Measurements from ENCODE around the gene TLR2.
"Not testable (repeated sequence)": the region's sequence is repeated elsewhere in the genome, so short reads cannot be mapped to it uniquely, and the experiment has no call there.

The TLR2 gene

DNA sequence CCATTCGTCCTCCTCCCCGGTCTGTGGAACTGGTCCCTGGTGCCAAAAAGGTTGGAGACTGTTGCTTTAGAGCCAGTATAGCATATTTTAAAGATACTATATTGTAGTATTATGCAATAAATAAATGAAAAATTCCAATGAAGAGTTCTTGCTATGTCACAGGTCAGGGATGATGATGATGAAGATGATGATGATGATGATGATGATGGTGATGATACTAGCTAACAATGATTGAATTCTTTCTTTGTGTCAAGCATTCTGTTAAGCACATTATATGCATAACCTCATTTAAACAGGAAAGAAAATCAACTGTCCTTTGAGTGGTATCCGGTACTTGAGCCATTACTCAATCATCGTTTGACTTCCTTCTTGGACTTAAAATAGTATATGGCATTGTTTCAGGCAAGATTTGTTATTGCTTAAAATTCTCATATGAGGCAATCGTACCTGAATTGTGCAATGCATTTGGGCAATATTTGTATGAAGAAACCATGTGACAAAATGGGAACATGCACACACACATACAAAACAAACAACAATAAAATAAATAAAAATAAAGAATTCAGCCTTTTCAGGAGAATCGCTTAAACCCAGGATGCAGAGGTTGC lies 22.8 kb upstream of the TLR2 start:
- DNase-seq (ENCODE audit: low read depth, low spot score) = peak; percentile 59
- no peak overlapping the region for H3K27ac ChIP-seq

DNA sequence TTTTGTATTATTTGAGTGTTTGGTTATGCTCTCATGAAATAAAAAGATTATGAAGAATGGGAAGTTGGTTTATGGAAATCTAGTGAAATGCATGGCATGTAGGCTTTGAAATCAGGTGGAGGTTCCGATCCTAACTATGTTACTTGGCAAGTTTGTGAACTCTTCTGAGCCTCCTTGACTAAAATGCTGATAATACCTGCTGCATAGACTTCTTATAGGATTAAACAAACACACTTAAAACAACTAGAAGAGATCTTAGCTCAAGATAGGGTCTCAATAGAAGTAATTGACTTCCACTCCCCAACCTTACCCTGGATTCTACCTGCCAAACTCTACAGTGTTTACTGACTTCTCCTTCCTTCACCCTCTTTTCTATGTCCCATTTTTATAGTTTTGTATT lies 22.2 kb upstream of the TLR2 start:
- H3K27ac ChIP-seq = no peak overlapping the region
- DNase-seq (ENCODE audit: low read depth, low spot score) = no peak

DNA sequence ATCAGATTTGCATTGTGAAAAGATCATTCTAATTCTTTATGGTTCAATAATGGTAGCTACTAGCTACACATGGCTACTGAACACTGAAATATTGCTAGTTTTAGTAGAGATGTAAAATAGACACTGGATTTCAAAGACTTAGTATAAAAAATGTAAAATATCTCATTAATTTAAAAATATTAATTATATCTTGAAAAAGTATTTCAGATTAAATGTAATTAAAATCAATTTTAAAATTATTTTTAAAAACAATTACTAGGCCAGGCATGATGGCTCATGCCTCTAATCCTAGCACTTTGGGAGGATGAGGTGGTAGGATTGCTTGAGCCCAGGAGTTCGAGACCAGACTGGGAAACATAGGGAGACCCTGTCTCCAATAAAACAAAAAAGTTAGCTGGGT lies 20.4 kb upstream of the TLR2 start:
- H3K27ac ChIP-seq = no peak overlapping the region
- no peak for DNase-seq (ENCODE audit: low read depth, low spot score)

DNA sequence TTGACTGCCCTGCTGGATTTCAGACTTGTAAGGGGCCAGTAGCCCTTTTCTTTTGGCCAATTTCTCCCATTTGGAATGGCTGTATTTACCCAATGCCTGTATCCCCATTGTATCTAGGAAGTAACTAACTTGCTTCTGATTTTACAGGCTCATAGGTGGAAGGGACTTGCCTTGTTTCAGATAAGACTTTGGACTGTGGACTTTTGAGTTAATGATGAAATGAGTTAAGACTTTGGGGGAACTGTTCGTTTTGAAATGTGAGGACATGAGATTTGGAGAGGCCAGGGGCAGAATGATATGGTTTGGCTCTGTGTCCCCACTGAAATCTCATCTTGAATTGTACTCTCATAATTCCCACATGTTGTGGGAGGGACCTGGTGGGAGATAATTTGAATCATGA lies 17.6 kb upstream of the TLR2 start:
- not testable (repeated sequence) for DNase-seq (ENCODE audit: low read depth, low spot score); H3K27ac ChIP-seq

DNA sequence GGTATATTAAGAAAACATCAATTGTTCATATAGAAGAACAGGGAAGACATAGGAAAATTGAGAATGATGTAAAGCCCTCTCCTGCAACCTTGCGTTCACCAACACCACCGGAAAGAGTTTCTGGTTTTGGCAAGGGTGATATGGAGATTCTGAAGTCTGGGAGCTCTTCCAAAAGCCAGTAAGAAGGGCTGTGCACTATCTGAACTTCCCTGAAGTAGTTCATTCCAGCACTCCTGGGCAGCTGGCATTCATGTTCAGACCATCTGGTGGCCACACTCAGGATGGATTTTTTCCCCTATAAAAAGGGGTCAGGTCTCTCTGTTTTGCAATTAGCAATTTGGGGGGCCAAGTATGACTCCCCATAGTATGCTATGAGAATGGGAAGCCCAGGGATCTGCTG lies 15.4 kb upstream of the TLR2 start:
- no peak for DNase-seq (ENCODE audit: low read depth, low spot score)
- no peak overlapping the region for H3K27ac ChIP-seq

DNA sequence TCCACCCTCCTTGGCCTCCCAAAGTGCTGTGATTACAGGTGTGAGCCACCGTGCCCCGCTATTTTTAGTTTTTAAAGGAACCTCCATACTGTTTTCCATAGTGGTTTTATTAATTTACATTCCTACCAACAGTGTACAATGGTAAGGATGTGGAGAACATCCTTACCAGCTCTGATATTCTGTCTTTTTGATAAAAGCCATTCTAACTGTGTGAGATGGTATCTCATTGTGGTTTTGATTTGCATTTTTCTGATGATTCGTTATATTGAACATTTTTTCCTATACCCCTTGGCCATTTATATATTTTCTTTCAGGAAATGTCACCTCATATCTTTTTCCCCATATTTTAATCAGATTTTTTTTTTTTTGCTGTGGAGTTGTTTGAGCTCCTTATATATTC lies 14.2 kb upstream of the TLR2 start:
- no peak overlapping the region for H3K27ac ChIP-seq
- DNase-seq (ENCODE audit: low read depth, low spot score) = no peak

DNA sequence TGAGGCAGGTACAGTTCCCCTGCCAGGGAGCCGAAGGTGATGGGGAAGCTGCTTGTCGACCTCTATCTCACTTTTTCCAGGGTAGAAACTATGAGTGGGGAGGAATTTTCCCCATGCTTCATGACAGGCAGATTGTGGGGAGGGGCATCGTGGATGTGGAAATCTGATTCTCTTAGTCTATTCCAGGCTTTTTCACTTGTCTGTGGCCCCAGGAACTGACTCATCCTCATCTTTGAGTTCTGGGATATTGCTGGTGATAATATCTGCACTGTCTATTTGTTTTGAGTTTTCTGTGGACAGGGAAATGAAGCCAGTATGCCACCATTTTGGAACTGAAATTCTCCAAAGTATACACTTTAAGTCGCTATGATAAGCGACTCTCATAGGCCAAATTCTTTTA lies 7.6 kb upstream of the TLR2 start:
- no peak for DNase-seq (ENCODE audit: low read depth, low spot score)
- H3K27ac ChIP-seq = peak overlapping the region; percentile 39

DNA sequence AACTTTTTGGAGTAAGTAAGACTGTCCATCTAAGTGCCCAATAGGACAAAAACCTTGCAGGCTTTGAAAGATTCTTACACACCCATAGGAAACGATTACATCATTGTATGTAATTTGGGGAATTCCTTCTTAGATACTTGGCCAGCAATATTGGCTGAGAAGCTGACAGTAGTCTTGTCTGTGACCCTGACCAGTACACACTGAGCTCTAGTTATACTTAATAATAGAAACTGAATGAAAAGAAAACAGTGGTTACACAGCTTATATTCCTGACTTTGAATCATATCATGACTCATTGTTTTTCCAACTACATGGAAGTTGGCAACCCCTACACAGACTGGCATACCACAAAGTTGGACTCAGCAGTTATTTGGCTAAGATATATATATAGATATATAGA lies 7.1 kb upstream of the TLR2 start:
- H3K27ac ChIP-seq = peak overlapping the region; percentile 39
- DNase-seq (ENCODE audit: low read depth, low spot score) = peak; percentile 75

DNA sequence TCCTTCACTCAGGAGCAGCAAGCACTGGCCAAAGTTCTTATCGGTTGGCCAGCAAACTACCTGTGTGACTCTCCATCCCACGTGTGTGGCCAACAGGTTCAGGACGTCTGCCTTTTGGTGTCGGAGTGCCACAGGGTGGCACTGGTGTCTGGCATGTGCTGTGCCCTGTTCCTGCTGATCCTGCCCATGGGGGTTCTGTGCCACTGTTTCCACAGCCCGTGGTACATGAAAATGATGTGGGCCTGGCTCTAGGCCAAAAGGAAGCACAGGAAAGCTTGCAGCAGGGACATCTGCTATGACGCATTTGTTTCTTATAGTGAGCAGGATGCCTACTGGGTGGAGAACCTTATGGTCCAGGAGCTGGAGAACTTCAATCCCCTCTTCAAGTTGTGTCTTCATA lies 4.6 kb upstream of the TLR2 start:
- no peak for DNase-seq (ENCODE audit: low read depth, low spot score)
- no peak overlapping the region for H3K27ac ChIP-seq

DNA sequence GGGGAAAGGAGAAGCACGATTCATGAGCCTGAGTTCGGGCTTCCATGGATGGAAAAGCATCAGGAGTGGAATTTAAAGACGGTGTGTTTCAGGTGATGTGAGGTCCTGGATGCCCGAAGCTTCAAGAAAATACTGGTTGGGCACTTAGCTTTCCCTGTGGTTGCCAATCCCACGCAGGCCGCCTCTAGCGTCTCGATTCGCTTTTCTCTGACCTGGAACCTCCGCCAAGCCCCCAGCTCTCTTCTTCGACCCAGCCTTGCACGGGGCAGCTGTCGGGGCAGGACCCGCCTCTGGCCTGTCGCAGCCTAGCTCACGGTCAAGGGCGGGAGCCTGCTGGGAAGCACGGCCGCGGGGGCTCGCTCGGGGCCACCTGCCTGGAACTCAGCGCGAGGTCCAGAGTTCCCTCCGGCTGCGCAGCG lies 308 bp upstream of the TLR2 start:
- no peak overlapping the region for H3K27ac ChIP-seq

DNA sequence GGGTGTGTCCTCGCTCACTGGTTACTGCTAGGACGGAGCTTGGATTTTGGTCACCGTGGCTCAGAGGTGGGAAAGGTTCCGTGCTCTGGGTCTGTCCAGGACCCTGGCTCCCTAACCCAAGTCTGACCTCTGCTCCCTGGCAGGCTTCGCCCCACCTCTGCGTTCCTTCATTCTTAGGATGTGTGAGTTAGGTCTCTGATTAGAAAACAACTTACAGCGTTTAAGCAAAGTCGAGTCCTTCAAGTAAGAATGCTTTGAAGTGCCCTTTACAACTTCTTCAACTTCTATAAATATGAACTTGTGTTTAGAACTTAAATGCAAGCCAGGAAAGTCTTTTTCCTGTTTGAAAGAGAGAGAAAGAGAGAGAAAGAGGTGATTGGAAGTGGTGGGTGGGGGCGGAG lies 891 bp downstream of the TLR2 start:
- DNase-seq (ENCODE audit: low read depth, low spot score) = no peak
- no peak overlapping the region for H3K27ac ChIP-seq

More for the DNA sequence above, 308 bp upstream of the TLR2 start:
- DNase-seq (ENCODE audit: low read depth, low spot score) = no peak

DNA sequence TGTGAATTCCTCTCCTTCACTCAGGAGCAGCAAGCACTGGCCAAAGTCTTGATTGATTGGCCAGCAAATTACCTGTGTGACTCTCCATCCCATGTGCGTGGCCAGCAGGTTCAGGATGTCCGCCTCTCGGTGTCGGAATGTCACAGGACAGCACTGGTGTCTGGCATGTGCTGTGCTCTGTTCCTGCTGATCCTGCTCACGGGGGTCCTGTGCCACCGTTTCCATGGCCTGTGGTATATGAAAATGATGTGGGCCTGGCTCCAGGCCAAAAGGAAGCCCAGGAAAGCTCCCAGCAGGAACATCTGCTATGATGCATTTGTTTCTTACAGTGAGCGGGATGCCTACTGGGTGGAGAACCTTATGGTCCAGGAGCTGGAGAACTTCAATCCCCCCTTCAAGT lies 20.4 kb downstream of the TLR2 start:
- DNase-seq (ENCODE audit: low read depth, low spot score) = no peak
- no peak overlapping the region for H3K27ac ChIP-seq

DNA sequence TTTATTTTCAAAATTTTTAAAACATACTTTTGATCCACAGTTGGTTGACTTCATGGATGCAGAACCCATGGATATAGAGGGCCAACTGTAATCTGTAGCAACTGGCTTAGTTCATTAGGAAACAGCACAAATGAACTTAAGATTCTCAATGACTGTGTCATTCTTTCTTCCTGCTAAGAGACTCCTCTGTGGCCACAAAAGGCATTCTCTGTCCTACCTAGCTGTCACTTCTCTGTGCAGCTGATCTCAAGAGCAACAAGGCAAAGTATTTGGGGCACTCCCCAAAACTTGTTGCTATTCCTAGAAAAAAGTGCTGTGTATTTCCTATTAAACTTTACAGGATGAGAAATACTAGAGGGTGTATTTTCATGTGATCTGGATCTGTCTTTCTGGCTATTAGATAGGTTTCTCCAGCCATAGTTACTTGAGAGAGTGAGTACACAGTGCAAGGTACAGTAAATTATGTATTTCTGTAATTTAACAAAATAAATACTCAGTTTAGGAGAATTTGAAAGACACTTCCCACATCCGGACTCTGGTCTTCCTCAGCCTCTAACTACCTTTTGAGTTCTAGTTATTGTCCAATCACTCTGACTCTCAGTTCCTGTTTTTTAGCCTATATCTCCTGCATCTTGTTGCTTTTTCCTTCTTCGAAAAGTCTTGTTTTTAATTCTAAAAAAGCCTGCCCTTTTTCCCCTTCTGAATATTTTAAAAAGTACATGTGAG lies 21.8 kb downstream of the TLR2 start:
- no peak overlapping the region for H3K27ac ChIP-seq
- DNase-seq (ENCODE audit: low read depth, low spot score) = no peak

DNA sequence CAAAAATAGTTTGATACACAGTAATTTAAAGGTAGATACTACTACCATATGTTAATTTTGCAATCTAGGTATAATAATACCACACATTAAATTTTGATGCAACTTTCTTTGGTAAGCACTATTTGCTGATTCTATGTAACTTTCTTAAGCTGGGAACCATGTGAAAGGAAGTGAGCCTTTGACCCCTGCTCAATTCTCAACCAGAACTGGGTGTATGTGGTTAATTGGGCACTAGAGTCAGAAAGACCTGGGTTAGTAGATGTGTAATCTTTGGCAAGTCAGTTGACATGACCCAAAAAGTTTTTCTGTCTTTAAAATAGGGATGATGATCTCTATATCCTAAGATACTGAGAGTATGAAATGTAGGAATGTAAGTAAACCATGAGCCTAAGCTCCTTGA lies 22.4 kb downstream of the TLR2 start:
- no peak for DNase-seq (ENCODE audit: low read depth, low spot score)
- no peak overlapping the region for H3K27ac ChIP-seq

DNA sequence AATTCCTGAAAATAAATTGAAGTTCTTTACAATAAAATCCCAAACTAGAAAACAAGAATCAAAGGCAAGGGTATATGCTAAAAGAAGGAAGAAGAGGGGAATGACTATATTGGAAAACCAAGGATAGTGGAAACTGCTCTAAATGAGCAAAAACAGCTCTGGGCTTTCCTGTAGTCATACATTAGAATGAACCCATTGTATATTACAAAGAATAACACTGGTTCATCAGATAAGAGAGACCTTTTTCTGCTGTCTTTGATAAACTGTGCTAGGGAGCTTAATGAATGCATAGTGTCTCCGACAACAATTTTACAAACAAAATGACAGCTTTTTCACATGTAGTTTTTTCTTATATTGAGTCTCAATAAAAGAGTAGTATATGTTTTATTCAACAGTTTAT lies 26.6 kb downstream of the TLR2 start:
- no peak for DNase-seq (ENCODE audit: low read depth, low spot score)
- H3K27ac ChIP-seq = no peak overlapping the region

DNA sequence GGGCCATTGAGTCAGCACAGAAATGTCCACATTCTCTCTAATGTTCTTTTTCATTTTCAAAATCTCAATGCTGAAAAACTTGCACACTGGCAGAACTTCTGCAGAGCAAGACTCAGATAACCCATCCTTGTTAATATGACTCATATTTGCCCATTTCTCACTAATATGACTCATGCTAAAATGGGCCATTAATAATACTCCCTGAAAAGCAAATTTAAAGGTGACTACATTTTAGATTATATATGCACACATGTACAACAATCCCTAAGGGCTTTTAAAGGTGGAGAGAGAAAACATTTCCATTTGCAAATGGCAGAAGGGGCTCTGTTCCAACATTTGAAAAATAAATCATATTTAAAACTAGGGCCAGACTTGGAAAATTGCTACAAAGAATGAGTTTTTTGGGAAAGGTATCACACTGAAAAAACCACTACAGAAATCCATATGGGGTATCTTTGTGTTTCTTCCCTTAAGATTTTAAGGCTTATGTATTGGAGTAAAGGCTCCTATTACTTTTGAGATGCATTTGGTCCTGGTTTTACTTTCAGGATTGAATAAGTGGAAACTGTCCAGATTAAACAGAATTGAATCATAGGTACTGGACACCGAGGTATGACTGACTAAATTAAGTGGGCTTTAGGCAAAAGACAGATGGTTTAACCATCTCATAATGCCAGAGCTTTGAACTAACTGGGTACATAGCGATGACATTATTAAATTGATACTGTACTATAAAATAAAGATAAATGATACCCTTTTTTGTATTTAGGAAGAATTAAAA lies 30.0 kb downstream of the TLR2 start:
- no peak overlapping the region for H3K27ac ChIP-seq
- peak; percentile 26 for DNase-seq (ENCODE audit: low read depth, low spot score)

DNA sequence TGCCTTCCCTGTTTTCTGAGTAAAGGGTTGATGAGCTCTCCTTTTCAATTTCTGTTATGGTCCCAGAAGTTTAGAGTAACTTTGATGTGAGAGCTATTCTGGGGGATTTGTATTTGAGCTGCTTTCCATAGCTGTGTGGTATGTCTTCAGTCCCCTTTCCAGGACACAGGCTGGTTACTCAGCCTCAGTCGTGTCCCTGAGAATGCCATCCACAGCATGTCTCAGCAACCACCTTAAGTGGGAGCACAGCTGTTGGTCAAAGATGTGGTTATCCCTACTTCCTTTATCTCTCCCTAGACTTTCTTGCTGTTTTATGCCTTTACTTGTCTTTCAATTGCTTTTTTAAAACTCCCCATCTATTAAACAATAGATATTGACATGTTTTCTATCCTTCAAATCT lies 38.0 kb downstream of the TLR2 start:
- no peak overlapping the region for H3K27ac ChIP-seq
- no peak for DNase-seq (ENCODE audit: low read depth, low spot score)

DNA sequence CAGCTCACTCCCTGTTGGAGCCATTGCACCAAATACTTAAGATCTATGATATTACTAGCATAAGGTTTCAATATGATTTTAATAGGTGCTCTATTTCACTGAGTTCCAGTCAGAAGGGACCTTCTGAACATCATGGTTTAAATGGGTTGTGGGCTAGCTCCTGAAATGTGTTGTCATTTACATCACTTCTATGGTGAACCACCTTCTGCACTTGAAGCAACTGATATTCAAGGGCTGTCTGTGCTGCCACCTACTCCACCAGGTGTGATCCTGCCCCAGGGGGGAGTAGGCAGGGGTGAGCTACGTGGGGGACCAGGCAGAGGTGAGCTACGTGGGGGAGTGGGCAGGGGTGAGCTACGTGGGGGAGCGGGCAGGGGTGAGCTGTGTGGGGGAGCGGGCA lies 40.5 kb downstream of the TLR2 start:
- DNase-seq (ENCODE audit: low read depth, low spot score) = no peak
- H3K27ac ChIP-seq = no peak overlapping the region

DNA sequence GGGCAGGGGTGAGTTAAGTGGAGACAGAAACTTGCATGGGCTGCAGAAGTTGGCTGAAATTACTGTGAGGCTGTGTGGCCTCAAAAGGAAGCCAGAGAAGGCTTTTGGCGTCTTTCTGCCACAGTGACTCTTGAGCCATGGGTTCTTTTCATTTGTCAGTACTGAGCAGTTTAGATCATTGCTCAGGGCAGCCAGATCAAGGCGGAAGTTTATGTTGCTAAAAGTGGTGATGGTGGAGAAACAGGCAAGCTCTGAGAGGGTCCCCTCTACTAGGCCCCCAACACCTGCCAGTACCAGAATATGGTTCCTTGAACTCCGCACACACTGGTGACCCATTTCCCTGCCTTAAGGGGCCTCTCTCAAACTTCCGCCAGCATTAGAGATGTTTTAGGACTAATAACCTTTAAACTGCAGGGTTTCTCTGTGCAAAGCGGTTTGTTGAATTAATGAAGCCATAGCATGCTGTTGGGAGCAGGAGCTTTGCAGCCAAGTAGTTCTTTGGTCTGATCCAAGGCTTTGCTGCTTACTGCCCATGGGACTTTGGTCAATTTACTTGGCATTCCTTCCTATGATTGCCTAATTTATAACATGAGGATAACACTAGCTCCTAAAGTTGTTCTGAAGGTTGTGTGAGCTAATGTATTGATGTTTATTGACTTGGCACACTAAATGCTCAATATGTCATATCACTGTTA lies 41.2 kb downstream of the TLR2 start:
- H3K27ac ChIP-seq = no peak overlapping the region
- no peak for DNase-seq (ENCODE audit: low read depth, low spot score)

DNA sequence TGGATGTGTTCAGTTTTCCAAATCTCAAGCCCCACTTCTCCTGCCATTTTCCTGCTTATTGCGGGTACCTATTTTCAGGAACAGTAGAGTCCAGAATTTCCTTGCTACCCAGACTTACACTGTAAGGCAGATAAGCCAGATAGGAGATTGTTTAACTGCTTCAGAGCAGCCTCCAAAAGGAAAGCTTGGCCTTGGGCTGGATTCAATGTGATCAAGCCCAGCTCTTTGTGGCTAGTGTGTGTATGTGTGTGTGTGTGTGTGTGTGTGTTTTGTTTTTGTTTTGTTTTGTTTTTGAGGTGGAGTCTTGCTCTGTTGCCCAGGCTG lies 41.7 kb downstream of the TLR2 start:
- no peak for DNase-seq (ENCODE audit: low read depth, low spot score)
- no peak overlapping the region for H3K27ac ChIP-seq

DNA sequence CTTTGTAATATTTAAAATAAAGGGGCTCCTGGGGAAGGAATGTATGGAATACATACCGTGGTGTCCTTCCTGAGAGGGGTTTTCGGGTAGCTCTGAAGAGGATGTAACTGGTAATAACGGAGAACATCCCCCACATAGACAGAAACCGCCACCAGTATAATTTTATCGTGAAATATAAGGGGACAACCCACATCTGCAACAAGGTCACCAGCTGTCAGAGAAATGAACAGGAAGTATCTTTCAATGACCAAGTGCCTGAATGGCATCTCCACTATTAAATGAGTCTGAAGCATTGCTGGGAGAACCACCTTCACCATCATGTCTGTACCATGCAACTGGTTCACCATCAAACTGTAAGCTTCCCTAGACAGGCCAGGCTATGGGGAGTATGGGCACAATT lies 44.1 kb downstream of the TLR2 start:
- DNase-seq (ENCODE audit: low read depth, low spot score) = no peak
- no peak overlapping the region for H3K27ac ChIP-seq
